Mononuclear cell (primary cell): ENCODE measurements around the gene PITX1. TPM values are rescaled to one million over a fixed set of nuclear protein-coding genes. Genes with fewer than 3 reads are reported as not detected.

Experiments used
- H3K27me3 ChIP-seq: 2 replicates; pipeline ENCODE4 v1.6.0; 2011; ENCODE audit warnings: low read length, control low read depth; ENCODE audit not compliant: insufficient read depth
- H3K4me1 ChIP-seq: 2 replicates; pipeline ENCODE4 v1.5.1; 2011; ENCODE audit warnings: mild to moderate bottlenecking, low read length, control low read depth; ENCODE audit not compliant: insufficient read depth
- H3K4me3 ChIP-seq: 2 replicates; pipeline ENCODE4 v1.5.1; 2011; ENCODE audit warnings: mild to moderate bottlenecking, low read length, moderate library complexity
- H3K9me3 ChIP-seq: 2 replicates; pipeline ENCODE4 v1.5.1; 2011; ENCODE audit warnings: low read depth, mild to moderate bottlenecking, control low read depth, low read length
- total RNA-seq: library from RNA; depleted of rRNA; stranded (reverse); fragments of >200 nt; gene quantifications from one replicate; pipeline ENCODE4 v1.2.3, GENCODE V29; 2012

Gene PITX1
- total RNA-seq, 1 donor = not detected

DNA sequence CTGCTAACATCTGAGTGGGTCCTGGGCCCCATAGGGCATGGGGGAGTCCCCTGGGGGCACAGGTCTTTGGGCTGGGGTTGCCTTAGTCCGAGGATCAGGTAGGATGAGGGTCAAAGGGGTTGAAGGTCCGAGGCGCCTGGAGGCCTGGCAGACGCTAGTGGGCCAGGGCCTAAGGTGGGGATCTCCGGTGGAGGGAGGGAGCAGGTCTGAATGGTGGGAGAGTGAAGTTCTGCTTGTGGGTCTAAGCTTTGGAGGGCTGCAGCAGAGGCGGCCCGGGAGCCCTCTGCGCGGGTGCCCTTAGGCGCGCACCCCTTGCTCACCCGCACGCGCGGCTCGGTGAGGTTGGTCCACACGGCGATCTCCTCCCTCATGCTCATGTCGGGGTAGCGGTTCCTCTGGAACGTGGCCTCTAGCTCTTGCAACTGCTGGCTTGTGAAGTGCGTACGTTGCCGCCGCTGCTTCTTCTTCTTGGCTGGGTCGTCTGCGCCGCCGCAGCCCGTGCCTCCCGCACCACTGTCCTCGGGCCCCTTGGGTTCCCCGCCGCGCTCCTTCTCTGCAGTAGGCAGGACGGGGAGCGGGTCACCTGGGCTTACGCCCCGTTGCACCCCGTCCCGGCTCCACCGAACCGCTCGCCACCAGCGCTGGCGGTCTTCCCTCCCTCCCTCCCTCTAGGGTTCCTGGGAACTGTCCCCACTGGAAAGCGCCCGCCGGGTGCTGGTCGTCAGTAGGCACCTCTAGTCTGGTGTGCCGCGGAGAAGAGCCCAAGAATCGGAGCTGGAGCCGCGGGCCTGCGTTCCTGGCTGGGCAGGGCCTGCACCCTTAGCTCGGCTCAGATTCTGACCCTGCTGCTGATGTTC, 2.8 kb downstream of the PITX1 start:
- H3K4me1 ChIP-seq = peaks cover 37% of the 10 kb centered on the region
- H3K9me3 ChIP-seq = no peaks in the 10 kb centered on the region
- H3K27me3 ChIP-seq = peaks cover 88% of the 10 kb centered on the region
- H3K4me3 ChIP-seq = no peak overlapping the region

DNA sequence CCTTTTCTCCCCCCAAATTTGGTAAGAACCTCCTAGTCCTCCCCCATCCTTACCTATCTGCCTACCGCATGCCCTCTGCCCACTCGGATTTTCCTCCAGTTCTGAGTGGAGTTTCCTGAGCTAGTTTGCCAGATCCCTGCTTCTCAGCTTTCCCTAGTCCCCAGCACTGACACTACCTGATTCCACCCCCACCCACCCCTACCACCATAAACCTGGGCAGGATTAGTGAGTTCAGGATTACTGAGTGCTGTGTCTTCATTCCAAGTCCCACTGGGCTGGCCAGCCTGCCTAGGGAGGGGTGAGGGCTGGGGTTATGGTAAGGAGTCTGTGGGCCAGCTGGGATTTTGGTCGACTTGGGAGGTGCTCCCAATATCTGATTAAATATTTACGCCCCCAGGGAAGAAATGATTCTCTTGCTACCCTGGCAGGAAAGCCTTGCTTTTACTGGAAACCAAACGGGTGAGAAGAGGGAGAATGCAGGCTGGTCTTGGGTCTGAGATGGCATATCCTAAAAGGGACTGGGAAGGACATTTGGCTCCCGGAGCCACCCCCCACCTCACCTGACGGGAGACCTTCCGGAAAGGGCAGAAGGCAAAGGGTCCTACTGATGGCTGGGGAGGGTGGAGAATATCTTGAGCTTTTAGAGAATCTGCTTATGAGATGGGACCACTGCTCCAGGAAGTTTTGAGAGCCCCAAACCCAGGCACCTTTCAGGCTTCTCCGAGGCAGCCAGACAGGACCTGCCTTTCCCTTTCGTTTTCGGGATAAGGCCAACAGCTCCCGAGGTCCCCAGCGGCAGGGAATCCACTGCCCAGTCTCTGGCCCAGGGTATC, 3.7 kb downstream of the PITX1 start:
- H3K4me1 ChIP-seq = peaks cover 37% of the 10 kb centered on the region
- peaks cover 83% of the 10 kb centered on the region for H3K27me3 ChIP-seq
- H3K4me3 ChIP-seq = no peak overlapping the region
- no peaks in the 10 kb centered on the region for H3K9me3 ChIP-seq

DNA sequence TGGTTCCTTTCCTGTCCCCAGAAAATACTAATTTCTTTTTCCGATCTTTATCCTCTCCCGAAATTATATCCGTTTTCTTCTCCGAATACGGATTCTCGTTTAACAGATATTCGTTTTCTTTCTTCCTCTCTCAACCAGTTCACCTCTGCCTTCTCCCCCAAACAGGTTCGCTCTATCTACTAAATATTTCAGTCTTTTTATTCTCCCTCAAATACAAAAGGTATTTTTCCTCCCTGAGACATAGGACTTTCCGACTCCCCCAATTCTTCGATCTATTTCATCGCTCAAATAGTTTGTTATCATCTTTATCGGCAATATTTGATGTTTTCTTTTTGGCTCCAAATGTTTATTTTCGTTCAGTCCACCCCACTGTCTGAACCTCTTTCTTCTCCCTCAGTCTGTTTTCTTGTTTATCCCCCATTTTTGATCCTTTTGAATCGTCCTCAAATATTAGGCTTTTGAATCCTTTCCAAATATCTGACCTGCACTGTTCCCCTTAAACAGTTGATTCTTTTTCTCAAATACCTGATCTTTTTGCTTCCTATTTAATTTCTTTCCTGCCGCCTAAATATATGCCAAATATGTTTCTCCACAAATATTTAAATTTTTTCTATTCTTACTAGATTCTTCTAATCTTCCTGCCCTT, 4.4 kb downstream of the PITX1 start:
- Histone ChIP-seq H3K4me3 (no peak overlapping the region), H3K9me3 (no peaks in the 10 kb centered on the region), H3K4me1 (peaks cover 35% of the 10 kb centered on the region), H3K27me3 (peaks cover 78% of the 10 kb centered on the region)

DNA sequence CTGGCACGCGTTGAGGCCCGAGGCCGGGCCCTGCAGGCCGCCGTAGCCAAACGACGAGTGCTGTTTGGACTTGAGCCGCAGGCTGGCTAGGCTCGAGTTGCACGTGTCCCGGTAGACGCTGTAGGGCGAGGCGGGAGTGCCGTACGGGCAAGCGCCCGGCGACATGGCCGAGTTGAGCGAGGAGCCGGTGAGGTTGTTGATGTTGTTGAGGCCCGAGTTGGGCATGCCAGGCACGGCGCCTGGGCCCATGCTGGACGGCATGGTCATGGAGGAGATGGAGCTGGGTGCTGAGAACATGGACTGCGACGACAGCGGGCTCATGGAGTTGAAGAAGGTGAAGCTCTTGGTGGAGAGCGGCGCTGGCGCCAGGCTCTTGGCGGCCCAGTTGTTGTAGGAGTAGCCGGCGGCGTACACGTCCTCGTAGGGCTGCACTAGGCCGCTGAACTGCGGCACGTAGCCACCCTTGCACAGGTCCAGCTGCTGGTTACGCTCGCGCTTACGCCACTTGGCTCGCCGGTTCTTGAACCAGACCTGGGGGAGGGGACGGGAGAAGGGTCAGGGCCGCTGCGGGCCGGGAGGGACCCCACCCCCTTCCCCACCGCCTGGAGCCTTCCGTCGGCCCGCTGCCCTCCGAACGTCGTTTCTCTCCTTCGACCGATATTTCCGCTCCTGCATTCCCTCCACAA, 5.1 kb downstream of the PITX1 start:
- no peak overlapping the region for H3K4me3 ChIP-seq
- no peaks in the 10 kb centered on the region for H3K9me3 ChIP-seq
- peaks cover 32% of the 10 kb centered on the region for H3K4me1 ChIP-seq
- peaks cover 75% of the 10 kb centered on the region for H3K27me3 ChIP-seq

DNA sequence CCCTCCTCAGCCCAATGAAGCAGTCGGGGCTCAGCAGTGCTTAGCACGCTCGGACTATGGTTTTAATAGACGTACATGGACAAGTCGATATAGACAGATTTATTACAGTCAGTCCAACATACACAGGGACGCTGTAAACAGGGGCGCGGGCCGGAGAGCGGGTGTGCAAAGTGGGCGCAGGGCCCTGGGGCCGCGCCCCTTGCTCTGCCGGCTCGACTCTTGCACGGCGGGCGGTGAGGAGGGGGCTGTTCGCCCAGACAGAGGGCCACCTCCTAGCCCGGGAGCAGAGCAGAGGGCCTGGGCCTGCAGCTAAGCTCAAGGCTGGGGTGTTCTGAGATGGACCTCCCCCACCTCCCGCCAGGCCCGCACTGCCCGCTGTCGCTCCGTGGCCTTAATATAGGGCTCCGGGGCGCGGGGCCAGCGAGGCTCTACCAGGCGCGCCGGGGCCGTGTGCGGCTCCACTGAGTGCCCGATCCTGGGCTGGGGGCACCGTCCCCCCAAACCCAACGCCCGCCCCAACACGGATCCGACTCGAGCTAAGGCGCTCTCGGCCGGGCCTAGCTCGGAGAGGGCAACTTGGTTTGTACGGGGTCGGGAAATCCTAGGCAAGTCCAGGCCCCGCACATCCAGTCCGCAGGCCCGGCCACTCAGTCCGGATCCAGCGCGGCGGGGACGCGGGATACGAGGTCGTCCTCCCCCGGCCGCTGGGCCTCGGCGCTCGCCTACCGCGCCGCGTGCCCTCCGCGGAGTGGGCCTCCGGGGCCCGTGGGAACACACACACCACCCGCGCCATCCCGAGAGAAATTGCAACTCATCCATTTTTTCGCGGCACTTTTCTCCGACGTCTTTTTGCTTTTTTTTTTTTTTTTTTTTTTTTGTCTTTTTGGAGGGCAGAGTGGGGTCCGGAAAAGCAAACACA, 6.1 kb downstream of the PITX1 start:
- peaks cover 25% of the 10 kb centered on the region for H3K4me1 ChIP-seq
- H3K4me3 ChIP-seq = no peak overlapping the region
- peaks cover 70% of the 10 kb centered on the region for H3K27me3 ChIP-seq
- H3K9me3 ChIP-seq = no peaks in the 10 kb centered on the region

DNA sequence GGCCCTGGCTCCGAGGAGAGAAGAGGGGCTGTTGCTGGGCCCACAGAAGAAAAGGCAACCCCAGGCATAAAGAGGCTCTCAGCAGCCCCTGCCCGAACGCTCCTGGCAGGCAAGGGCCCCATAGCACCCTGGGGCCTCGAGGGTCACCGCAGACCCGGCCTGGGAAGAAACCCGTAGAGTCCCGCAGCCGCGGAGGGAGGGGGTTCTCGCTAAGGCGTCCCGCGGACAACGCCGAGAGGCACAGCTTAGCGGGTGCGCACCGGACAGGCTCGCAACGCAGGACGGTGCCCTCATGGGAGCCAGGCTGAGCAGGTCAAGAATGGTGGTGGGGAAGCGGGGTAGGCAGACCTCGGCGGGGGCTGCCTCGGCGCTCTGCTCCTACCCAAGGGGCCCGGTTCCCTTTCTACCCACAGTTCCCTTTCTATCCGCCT, 6.7 kb downstream of the PITX1 start:
- peaks cover 21% of the 10 kb centered on the region for H3K4me1 ChIP-seq
- no peak overlapping the region for H3K4me3 ChIP-seq
- H3K9me3 ChIP-seq = no peaks in the 10 kb centered on the region
- peaks cover 63% of the 10 kb centered on the region for H3K27me3 ChIP-seq

DNA sequence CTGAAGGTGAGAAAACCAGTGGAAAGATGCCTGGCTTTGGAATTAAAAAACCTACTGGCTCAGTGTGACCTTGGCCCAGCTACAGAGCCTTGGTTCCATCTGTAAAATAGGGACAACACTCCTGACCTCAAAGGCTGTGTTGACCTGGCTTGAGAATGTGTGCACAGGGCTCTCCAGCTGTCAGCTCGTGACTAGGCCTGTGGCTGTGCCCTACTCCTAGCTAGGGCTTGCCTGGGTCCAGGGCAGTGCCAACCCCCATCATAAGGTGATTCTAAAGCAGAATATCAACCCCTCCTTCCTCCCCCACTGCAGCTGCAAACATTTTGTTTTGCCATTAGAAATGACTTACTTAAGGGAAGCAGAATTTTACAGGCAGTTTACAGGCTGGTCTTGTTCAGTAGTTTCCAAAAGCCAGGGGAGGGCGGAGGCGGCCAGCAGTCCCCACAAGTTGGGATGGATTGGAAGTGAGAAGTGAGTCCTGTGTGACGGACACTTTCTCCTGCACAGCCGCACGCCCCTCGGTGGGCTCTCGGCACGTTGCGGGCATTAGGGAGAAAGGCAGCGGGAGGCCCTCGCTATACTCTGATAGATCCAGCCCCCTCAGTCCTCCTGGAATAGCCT, 7.3 kb downstream of the PITX1 start:
- Histone ChIP-seq H3K27me3 (peaks cover 58% of the 10 kb centered on the region), H3K4me1 (peaks cover 20% of the 10 kb centered on the region), H3K4me3 (no peak overlapping the region), H3K9me3 (no peaks in the 10 kb centered on the region)

DNA sequence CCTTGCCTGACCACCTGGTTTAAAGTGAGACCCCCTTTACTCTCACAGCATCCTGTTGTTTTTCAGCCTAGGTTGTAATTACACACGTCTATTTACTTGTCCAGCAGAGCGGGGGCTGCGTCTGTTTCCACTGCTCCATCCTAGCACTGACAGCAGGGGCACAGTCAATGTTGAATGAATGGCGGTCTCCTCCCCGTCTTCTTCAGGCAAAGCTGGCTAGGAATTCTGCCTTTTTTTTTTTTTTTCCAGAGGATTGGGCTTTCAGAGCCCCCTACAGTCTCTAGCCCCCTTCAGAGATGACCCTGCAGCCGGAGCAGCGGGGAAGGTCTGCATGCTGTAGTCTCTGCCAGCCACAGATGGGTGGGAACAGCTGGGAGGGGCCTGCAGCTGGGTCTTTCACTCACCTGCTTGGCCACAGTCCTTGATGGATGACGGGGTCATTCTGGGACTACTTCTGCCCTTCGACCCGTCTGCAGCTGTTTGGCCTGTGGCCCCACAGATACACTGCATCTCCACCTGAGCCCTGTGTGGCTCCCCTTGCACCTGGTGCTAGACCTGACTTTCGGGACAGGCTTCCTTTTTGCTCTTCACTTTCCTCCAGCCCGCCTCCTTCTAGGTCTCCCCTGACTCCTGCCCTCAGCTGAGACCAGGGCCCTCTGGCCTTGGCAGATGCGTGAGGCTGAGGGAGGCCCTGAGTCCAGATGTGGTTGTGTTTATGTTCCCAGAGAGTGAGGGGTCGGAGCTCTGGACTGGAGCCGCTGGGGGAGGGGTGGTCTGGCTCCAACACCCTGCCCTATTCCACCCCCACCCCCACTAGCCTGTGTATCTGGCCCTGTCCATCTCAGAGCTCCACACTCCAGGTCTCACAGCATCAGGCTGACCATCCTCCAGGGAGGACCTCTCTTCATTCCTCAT, 8.0 kb downstream of the PITX1 start:
- Histone ChIP-seq H3K4me3 (no peak overlapping the region), H3K9me3 (no peaks in the 10 kb centered on the region), H3K27me3 (peaks cover 50% of the 10 kb centered on the region), H3K4me1 (peaks cover 12% of the 10 kb centered on the region)

DNA sequence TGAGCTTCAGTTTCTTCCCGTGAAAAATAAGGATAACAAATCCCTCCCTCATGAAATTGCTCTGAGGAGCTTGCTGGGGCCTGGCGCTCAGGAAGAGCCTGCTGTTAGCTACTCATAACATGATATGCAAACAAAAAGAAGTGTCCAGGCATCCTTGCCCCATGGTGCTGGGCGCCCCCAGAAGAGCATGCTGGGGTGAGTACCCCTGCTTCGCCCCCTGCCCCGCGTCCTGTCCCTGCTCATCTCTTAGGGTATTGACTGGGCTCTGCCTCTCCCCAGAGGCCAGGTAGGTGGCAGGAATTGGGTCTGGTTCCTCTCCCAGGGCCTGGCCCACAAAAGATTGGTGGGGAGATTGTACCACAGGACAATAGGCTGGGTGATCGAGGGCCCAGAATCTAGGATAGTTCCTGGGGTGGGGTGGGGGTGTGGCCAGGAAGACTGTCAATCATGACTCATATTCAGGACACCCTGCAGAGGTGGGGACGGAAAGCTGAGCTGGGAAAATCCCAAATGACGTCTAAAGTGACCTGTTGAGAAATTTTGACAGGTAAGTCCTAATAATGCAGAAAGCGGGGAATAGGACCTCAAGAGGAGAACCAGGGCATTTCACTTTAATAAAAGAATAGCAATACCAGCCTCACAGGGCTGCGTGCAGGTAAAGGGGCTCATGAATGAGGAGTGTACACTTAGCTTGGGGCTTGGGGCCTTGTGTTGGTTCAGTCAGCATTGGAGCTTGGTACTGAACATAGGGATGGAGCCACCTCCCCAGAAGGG, 8.9 kb downstream of the PITX1 start:
- Histone ChIP-seq H3K4me1 (peaks cover 6% of the 10 kb centered on the region), H3K9me3 (no peaks in the 10 kb centered on the region), H3K4me3 (no peak overlapping the region), H3K27me3 (peaks cover 42% of the 10 kb centered on the region)

DNA sequence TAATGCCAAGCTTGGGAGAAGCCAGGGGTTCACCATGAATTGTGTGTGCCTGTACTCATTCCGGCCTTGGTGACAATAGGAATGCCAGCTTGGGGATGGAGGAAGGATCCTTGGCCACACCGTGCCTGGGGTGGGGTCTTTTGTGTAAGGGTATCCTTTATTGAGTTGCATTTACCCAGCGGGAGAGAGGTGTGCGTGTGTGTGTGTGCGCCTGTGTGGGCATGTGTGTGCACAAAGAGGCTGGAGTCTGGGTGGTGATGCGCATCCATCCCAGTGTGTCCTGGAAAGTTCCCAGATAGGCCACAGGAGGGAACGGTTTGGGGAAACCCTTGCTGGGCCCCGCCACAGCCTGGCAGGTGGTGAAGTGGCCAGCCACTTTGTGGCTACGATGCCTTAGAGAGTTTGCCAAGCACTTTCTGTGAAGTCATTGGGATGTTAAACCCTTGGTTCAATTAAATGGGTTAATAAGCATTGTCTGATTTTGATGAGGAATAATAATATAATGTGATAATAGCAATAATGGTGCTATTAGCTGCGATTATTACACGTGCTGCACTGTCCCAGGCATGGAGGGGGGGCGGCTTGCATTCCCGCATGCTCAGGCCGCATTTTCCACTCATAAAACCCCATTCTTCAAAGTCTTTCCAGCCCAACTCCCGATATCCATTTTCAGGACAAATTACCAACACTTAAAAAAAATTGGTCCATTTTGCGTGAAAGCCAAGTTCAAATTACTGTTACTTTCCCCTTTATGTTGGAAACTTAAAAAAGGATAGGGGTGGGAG, 13.7 kb downstream of the PITX1 start:
- Histone ChIP-seq H3K4me1 (no peaks in the 10 kb centered on the region), H3K4me3 (no peak overlapping the region), H3K27me3 (peaks cover 3% of the 10 kb centered on the region), H3K9me3 (no peaks in the 10 kb centered on the region)

DNA sequence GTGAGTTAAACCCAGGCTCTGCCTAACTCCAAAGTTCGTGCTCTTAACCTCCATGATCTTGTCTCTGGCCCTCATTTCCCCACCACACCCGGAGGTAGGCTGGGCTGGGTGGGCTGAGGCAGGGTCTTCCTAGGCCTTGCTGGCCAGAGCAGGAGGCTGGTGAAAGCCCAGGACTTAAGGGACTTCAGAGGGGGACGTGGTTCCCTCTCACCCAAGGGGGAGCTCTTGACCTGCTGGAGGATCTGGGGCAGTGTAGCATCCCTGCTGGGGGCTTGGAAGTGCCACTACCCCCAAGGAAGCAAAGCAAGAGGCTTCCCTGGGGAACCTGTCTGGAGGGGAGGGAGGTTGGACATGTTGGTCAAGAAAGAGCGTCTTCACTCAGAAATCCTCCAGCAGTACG, 14.7 kb downstream of the PITX1 start:
- H3K27me3 ChIP-seq = no peaks in the 10 kb centered on the region
- H3K9me3 ChIP-seq = no peaks in the 10 kb centered on the region
- no peak overlapping the region for H3K4me3 ChIP-seq
- H3K4me1 ChIP-seq = no peaks in the 10 kb centered on the region

DNA sequence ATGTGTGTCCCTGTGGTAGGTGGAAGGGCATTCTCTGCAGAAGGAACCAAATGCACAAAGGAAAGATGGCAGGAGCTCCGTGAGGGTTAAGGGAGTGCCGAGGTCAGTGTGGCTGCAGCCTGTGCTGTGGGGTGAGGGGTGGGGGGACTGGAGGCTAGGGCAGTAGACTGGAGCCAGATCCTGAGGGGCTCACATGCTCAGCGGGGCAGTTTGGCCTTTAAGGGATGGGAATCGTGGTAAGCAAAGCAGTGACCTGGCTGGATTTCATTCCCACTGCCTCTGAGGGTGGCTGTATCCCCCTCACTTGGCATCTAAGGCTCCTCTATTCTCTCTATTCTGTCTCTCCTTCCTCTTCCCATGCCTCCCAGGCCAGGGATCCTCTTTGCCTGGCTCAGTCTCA, 15.6 kb downstream of the PITX1 start:
- no peaks in the 10 kb centered on the region for H3K4me1 ChIP-seq
- no peaks in the 10 kb centered on the region for H3K27me3 ChIP-seq
- H3K9me3 ChIP-seq = no peaks in the 10 kb centered on the region
- no peak overlapping the region for H3K4me3 ChIP-seq
